Activated CD8-positive, alpha-beta memory T cell treated with anti-CD3 and anti-CD28 coated beads, Interleukin-2, amount 50 U/mL, for 24 hours (primary cell): ENCODE measurements around the gene NPRL2.

Source experiments
- DNase-seq: peaks from one replicate; pipeline ENCODE4 v3.0.0-alpha.2; 2020; ENCODE audit errors: extremely low read depth

Gene NPRL2

DNA sequence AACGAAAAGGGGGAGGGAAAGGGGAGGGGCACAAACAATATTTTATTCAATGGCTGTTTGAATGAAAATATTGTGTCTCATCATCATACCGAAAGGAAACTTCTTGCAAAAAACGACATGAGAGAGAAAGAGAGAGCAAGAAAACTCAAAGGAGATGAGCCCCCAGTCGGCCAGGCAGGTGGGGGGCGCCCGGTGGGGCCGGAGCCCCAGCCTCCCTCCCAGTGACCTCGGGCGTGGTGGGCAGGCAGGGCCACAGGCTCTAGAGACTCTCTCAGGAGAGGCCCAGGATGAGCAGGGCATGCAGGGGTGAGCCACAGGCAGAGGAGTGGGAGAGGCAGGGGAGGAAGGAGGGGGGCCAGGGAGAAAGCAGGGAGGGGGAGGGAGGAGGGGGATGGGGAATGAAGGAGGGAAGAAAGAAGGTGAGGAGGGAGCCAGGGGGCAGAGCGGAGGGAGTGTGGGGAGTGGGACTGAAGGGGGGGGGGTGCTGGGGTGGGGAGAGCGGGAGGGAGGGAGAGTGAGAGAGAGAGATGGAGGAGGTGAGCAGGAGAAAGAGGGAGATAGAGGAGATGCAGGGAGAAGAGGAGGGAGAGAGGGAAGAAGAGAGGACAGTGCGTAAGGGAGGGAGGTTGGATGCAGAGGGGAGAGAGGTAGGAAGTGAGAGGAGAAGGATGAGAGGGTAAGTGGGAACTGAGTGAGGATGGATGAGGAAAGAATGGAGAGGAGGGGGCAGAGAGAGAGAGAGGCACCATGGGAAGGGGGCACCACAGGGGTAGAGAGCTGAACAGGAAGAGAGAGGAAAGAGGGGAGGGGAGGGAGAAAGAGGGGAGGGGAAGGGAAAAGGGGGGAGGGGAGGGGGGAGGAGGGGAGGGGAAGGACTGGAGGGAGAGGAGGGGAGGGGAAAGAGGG, 22.8 kb upstream of the NPRL2 start:
- no peak for DNase-seq

DNA sequence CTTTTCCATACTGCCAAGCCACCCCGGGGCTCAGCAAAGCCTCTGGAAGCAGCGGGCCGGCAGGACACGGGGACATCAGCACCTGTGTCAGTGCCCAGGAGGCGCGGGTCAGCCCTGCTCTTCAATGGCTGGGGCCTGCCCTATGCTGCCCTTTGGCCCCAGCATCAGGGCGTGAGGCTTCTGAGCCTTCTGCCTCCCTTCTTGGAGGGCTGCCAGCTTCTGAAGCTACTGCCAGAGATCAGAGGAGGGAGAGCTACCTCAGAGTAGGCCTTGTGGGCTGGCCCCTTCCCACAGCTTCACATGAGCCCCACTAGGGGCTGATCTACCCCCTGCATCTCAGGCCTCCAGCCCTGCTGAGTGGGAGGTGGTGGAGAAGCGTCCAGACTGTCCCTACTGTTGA, 21.8 kb upstream of the NPRL2 start:
- DNase-seq: no peak

DNA sequence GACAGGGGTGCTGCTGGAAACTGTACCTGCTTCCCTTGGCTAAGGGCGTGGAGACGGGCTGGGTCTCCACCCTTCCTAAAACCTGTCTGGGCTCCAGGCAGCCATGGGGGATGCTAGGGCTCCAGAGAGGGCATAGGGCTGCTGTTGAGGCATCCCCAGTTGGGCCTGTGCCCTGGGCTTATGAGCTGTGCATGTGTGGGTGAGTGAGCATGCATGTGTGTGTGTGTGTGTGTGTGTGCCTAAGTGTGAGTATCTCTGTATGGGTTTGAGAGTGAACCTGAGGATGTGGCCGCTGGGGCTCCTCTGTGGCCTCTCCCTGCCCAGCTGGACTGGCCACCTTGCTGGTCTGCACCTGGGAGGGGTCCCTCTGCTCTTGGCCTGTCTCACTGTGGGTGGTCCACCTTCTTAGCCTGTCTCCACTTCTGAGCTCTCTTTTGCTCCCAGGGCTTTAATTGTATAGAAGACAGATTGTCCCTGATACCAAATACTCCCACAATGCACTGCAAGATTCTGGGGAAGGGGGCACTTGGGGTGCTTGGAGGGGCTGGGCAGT, 20.6 kb upstream of the NPRL2 start:
- DNase-seq: no peak

DNA sequence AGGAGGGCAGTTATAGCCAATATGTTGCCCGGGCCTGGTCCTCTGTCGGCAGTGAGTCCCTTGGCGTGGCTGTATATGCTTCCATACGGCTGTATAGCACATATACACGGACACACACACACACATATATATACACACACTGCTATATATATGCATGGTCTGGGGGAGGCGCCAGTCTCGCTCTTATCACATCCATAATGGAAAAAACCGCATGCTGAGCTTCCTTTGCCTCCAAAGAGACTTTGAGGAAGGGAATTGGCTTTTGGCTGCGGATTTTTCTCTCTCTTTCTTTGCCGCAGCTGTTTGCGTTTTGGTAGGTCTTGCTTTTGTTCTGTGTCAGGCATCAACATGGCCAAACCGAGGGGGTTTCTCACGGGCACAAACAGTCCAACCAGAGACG, 20.0 kb upstream of the NPRL2 start:
- no peak for DNase-seq

DNA sequence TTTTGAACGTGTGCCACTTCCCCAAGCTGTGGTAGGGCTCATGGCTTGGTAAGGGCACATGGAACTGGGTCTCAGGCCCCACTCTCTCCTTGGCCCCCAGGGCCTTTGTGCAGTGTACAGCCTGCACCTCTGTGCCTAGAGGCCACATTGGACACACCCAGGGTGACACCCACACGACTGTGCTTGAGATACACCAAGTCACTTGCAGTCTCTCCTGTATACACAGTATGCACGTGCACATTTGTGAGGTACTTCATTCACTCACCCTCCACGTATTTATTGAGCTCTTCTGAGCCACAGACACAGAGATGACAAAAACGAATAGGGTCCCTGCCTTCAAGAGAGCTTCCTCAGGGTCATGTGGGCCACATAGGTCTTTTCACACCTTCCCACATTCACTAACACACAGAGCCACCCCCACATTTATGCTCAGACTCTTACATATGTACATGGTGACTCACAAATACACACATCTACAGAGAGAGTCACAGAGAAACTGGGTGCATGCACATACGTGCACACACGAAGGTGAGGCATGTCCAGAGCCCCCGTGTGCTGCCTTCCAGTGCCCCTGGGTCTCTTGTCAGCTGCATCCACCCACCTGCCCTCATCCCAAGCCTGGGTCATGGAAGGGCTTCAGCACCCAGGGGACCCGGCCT, 18.6 kb upstream of the NPRL2 start:
- no peak for DNase-seq

DNA sequence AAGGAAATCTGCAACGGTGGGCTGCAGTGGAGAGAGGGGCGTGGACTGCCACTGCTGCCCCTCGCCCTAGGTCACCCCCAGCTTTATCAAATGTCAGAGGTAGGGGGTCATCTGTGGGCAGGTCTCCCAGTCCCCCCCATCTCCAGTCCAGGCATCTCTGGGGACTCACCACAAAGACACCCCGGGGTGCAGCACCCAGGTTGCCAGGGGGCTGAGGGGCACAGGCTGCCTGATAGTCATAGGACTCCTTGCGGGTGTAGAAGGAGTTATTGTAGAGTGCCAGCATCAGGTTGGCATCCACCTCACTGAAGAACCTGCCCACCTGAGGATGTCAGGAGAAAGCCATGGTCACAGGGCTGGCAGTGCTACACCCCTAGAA, 15.3 kb upstream of the NPRL2 start:
- no peak for DNase-seq

DNA sequence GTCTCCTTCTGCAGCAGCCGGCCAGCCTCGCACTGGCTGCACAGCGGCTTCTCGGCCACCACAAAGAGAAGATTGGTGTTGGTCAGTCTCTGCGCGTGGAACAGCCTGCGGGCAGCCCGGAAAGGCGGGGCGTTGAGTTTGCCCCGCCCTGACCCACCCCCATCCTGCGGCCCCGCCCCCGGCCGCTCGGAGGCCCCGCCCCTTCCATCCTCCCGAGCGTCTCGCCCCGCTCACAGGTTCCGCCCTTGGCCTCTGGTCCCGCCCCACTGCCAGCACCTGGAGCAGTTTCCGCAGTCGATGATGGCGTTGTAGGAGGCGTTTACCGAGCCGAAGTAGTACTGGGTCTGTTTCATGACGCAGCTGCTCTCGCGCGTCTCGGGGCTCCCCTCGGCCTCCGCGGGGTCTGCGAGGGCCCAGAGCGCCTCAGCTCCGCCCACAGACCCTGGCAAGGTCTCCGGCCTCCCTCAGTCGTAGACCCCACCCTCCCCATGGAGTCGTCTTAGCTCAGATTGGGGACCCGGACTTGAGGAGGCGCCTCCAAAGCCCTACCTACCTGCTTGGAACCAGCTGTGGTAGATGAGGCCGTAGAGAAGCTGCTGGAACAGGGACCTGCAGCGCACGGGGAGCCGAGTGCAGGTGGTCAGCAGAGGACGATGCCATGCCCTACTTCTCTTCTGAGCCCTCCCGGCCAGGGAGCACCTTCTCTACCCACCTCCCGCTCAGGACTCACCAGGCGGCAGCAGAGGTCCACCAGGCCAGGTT, 14.7 kb upstream of the NPRL2 start:
- DNase-seq: peak; percentile 84

DNA sequence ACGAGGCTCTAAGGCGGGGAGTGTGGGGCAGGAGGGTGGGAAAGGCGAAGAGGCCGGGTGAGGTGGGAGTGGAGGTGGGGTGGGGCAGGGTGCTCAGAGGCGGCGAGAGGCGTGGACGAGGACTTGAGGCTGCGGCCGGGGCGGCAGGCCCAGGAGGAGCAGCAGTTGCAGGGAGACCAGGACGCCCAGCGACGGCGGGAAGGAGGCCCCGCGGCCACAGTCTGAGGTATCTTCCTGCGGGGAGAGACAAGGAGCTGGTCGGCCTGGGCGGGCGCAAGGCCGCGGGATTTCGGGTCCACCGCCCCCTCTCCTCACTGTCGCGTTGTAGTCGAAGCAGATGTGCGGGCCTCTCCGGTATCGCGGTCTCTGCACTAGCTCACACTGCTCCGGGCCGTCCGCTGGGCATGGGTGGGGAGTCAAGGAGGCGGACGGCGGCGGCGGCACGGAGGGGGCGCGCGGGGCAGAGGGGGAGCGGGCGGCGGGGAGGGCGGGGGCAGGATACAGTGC, 14.1 kb upstream of the NPRL2 start:
- no peak for DNase-seq

DNA sequence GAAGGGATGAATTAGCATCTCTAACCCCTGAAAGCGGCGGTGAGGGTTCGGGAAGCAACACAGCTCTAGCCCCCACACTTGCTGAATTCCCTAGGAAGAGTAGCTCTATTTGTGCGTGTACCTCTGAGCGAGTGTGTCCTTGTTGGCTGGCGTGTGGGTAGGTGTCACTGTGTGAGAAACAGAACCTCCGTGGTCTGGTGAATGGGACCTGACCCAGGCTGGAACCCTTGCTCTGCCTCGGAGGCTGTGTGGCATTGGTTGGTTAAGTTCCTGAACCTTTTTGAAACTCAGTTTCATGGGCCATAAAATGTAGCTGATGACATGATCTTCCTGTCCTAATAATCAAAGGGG, 9.2 kb upstream of the NPRL2 start:
- no peak for DNase-seq

DNA sequence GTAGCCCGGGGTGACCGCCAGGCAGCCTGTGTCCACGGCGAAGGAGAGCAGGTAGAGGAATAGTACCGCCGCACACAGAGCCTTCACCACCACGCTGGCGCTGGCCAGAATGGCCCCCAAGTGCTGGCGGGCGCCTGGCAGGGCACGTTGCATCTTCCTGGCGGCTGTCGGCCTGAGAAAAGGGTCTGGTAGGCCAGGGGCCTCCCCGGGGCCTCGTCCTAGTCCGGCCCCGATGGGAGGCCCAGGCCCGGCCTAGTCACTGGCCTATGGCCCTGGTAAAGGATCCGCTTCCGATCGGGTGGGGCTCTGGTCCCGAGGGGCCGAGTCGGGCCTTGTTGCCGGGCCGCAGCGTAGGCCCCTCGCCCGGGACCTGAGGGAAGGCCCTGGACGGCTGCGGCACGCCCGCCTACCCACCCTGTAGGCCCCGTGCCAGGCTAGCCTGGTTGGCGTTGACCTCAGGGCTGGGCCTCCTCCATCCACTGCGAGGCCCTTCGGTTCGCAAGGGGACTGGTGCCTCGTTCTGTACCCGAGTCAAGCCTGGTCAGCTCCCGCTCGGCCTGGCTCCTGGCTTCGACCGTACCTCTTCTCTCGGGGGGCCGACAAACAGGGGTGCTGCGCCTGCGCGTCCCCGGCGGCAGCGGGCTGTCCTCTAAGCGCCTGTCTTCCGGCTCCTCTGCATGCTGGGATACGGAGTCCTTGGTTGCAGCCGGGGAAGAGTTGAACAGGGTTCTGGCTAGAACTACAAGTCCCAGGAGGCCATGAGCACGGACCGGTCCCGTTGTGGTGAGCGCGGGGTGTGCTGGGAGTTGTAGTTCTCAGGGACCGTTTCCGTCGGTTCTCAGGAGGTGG, 8.6 kb upstream of the NPRL2 start, which contains the start of gene TMEM115:
TSS of gene TMEM115 (minus strand) at position 611 of the 849 bp plus-strand sequence. CDS start at position 153, 458 bp downstream.
- DNase-seq: peak; percentile 91

DNA sequence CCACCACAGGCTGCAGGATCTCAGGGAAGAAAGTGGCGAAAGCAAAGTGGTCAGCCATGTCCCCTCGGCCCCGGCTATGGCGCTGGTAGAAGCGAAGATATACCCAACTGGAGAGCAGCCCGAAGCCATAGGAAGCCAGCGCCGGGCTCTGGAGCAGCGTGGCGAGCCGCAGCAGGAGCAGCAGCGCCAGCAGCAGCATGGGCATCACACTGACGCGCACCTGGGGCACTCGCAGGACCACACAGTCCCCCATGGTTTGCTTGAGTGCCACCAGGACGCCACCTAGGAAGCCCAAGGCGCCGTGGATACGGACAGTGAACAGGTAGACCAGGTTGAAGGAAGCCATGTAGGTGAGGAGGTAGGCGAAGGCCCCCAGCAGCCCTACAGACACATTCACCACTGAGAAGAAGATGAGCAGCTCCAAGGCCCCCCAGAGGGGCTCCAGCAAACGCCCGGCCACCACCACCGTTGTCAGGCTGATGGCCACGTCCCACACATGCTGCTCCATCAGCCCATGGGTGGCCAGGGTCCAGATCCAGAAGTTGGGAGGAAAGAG, 7.9 kb upstream of the NPRL2 start:
- DNase-seq: no peak

DNA sequence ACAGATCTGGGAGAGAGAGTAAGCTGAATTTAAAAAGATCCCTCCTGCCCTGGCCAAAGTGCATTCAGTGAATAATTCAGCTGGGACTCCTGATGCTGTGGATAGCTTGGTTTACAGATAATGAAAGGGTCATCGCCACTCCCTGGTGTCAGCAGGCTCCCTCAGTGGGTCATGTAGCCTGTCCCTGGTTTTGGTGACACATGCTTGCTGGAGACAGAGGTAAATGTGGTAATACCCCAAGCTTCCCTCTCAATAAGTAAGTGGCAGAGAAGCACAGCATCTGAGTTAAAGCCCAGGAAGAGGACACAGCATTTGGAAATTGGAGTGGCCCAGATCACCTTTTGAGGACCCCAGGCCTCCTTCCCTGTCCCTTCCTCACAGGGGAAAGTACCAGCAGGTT, 6.9 kb upstream of the NPRL2 start:
- DNase-seq: no peak

DNA sequence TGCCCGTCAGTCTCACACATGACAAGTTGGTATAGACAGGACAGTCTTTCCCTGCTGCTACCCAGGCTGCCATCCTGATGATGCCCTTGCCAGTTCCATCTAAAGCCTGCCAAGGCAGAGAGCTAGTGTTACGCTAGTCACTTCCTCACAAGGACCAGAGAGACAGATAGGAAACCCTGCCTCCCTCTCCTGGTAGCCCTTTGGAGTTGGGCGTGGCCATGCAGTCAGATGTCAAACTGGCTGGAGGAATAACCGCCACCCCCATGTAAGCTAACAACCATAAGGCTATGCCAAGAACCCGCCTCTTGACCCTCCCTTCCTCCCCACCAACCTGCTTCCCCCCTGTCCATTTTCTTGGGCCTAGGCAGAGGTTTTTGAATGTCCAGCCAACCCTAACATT, 6.0 kb upstream of the NPRL2 start:
- no peak for DNase-seq

DNA sequence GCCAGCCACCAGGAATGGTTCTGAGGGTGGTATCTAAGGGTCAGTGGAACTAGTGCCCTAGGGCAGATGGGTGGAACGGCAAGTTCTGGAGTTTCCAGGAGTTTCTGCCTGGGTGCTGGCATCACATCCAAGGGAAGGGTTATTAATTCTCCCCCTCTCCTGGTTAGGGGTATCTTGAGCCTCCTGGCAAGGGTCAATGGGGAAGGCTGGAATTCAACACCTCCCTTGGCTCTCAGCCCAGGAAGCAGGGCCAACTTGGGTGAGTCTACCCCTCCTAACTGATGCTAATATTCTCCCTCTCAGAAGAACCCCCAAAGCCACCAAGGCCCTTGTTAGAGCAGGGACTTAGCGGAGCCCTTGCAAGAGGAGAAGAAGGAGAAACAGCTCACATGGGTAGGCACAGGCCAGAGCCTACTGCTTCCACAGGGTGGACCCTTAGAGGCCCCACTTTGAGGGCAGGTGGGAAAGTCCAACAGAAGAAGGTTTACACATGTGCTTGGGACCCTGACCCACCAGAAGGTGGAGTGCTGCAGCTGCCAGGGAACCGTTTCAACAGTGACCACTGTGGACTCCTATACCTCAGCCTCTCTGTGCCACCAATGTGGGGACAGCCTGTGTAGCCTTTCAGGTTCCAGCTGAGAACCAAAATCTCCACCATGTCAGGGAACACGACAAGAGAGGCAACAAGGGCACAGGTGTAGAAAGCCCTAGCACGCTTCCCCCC, 5.4 kb upstream of the NPRL2 start:
- no peak for DNase-seq

DNA sequence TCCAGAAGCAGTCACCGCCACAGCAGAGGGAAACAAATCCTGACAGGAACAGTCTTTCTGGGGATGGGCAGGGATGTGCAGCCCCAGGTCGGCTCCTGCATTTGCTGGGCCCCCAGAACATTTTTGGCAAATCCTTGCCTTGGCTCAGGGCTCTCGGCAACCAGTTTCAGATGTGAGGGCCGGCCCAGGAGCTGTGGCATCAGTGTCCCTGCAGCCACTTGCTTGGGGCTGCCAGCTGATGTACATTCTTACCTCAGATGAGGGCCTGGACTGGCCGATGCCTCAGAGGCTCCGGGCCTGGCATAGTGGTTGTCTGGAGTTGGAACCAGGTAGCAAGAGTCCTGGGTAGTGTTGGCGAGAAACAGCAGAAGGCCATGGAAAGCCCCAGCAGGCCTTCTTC, 4.3 kb upstream of the NPRL2 start:
- DNase-seq: no peak

DNA sequence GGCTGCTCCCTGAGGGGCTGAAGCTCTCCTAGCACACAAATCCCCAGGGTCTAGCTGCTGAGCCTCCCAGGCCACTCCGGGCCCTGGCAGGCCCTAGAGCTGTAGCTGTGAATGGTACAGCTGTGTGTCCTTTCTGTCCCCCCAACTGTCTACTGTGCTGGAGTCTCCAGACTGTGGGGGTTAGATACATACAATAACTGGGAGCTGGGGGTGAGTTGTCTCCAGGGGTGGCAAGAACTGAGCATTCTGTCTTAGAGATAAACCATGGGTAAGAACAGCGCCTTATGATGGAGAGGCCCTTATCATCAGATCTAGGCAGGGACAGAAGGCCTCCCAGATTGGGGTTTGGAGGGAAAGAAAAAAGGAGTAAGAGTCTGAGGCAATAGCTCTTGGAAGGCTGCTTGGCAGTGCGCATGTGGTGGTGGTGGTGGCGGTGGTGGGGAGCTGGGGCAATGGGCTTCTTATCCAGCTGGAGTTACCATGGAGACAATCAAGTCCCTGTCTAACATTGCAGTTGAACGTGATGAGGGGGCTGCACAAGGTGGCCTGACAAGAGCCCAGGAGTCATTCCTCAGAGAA, 3.7 kb upstream of the NPRL2 start:
- DNase-seq: no peak

DNA sequence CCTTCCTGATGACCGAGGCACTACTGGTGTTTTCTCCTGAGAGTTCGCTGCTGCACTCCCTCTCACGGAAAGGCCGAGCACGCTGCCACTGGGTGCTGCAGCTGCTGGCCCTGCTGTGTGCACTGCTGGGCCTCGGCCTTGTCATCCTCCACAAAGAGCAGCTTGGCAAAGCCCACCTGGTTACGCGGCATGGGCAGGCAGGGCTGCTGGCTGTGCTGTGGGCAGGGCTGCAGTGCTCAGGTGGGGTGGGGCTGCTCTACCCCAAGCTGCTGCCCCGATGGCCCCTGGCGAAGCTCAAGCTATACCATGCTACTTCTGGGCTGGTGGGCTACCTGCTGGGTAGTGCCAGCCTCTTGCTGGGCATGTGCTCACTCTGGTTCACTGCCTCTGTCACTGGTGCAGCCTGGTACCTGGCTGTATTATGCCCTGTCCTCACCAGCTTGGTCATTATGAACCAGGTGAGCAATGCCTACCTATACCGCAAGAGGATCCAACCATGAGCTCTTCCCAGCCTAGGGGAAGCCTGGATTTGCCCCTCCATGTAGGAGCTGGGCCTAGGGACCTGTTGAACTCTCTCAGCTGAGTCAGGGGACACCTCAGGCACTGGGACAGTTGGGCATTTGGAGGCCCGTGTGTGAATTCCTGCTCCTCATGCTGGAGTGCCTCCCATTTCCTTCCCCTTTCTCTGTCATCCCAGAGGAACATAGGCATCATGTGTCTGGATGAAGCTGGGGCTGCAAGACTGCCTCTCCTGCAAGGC, 2.9 kb upstream of the NPRL2 start:
- no peak for DNase-seq

DNA sequence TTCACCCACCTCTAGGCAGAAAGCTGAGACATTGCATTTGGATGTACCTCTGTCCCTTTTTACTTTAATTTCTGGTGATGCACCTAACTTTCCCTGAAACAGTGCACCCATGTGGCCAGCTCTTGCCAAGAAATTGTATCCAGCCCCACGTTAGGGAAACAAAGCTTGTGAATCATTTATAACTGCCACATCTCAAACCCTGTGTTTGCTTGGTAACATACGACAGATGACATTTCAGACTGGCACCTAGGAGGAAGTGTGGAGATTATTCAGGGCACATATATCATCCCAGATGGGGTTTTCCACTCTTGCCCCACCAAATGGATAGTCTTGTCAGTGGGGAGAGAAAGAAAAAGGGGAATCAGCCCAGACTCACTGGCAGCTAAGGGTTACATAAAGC, 2.2 kb upstream of the NPRL2 start:
- no peak for DNase-seq

DNA sequence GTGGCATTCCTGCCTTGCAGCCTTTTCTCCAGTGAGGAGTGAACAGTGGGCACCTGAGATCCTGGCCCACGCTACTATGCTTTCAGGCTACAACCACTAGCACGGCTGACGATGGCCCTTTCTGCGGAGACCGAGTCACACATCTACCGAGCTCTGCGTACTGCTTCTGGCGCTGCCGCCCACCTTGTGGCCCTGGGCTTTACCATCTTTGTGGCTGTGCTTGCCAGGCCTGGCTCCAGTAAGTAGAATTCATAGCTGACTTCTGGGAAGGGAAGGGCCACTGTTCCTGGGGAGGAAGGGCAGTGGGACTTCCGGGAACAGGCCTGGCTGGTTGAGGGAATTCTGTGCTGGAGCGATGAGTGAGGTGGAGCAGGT, 735 bp upstream of the NPRL2 start:
- no peak for DNase-seq
